ENCODE data around the gene OTOS. TPM values are rescaled to one million over a fixed set of nuclear protein-coding genes. Genes with fewer than 3 reads are reported as not detected.

Gene OTOS
- polyA plus RNA-seq, 1 experiment, result not detected

GRCh38 chr2:240106765-240107476 lies 33.5 kb downstream of the OTOS start:
- TF ChIP-seq CTCF (IDR thresholded peaks at IDR 0.05; ENCODE audit: insufficient read depth, low read depth, low read length), result no peak
- Histone ChIP-seq H3K27me3 (ENCODE audit: control insufficient read depth, insufficient read depth, low read length) (no peaks in the 10 kb centered on the region; the same call in 1 of the 2 replicates), H3K4me3 (ENCODE audit: low read depth, low read length) (no peak overlapping the region), H3K36me3 (ENCODE audit: control insufficient read depth, insufficient read depth, low read length) (no peaks in the 10 kb centered on the region)
- ChIA-PET POLR2A (no interaction called here), CTCF (no interaction called here)
- DNase-seq (ENCODE audit: low read depth), result no peak

- TF ChIP-seq CTCF (IDR thresholded peaks at IDR 0.05; ENCODE audit: insufficient read depth, low read depth, low read length), result no peak
- Histone ChIP-seq H3K27me3 (ENCODE audit: control insufficient read depth, insufficient read depth, low read length) (no peaks in the 10 kb centered on the region; the same call in 1 of the 2 replicates), H3K36me3 (ENCODE audit: control insufficient read depth, insufficient read depth, low read length) (no peaks in the 10 kb centered on the region), H3K4me3 (ENCODE audit: low read depth, low read length) (no peak overlapping the region)
- CTCF ChIA-PET, result no interaction called here
- DNase-seq (ENCODE audit: low read depth), result no peak
- POLR2A ChIA-PET, result no interaction called here
Observed at GRCh38 chr2:240105982-240106381, 34.5 kb downstream of the OTOS start.

- no peak overlapping the region for H3K4me3 ChIP-seq (ENCODE audit: low read depth, low read length)
- ChIA-PET CTCF (interaction anchor here (1.5 kb wide), 1 partner anchor 12 kb away, joined by 3 read pairs; no protein-coding TSS in a partner anchor), POLR2A (interaction anchor here (0.7 kb wide), 1 partner anchor 132 kb away, joined by 3 read pairs; no protein-coding TSS in a partner anchor)
- no peaks in the 10 kb centered on the region for H3K27me3 ChIP-seq (ENCODE audit: control insufficient read depth, insufficient read depth, low read length)
- no peaks in the 10 kb centered on the region for H3K36me3 ChIP-seq (ENCODE audit: control insufficient read depth, insufficient read depth, low read length)
- DNase-seq (ENCODE audit: low read depth), result no peak
- TF ChIP-seq CTCF (IDR thresholded peaks at IDR 0.05; ENCODE audit: insufficient read depth, low read depth, low read length), result no peak
Observed at GRCh38 chr2:240103136-240103535, 37.3 kb downstream of the OTOS start.

GRCh38 chr2:240098349-240098748 lies 42.1 kb downstream of the OTOS start:
- POLR2A ChIA-PET, result no interaction called here
- no peak for TF ChIP-seq CTCF (IDR thresholded peaks at IDR 0.05; ENCODE audit: insufficient read depth, low read depth, low read length)
- Histone ChIP-seq H3K36me3 (ENCODE audit: control insufficient read depth, insufficient read depth, low read length) (no peaks in the 10 kb centered on the region), H3K27me3 (ENCODE audit: control insufficient read depth, insufficient read depth, low read length) (peaks cover 18% of the 10 kb centered on the region), H3K4me3 (ENCODE audit: low read depth, low read length) (no peak overlapping the region)
- CTCF ChIA-PET, result interaction anchor here (0.6 kb wide), 1 partner anchor 37 kb away, joined by 4 read pairs; no protein-coding TSS in a partner anchor
- DNase-seq (ENCODE audit: low read depth), result no peak

- TF ChIP-seq CTCF (IDR thresholded peaks at IDR 0.05; ENCODE audit: insufficient read depth, low read depth, low read length), result no peak
- H3K27me3 ChIP-seq (ENCODE audit: control insufficient read depth, insufficient read depth, low read length), result peaks cover 18% of the 10 kb centered on the region
- no peaks in the 10 kb centered on the region for H3K36me3 ChIP-seq (ENCODE audit: control insufficient read depth, insufficient read depth, low read length)
- POLR2A ChIA-PET, result no interaction called here
- no peak for DNase-seq (ENCODE audit: low read depth)
- no peak overlapping the region for H3K4me3 ChIP-seq (ENCODE audit: low read depth, low read length)
- CTCF ChIA-PET, result no interaction called here
Observed at GRCh38 chr2:240095556-240096523, 44.6 kb downstream of the OTOS start.
